Measurements from ENCODE around the gene ZNF710.

ZNF710 gene

GRCh38 chr15:90083419-90083818, 82.3 kb downstream of the ZNF710 start:
- Histone ChIP-seq H3K9me3 (ENCODE audit: insufficient read depth, low read depth, low read length) (no peaks in the 10 kb centered on the region), H3K4me3 (ENCODE audit: low read length) (no peak overlapping the region), H3K27me3 (ENCODE audit: insufficient read depth, low read length) (no peaks in the 10 kb centered on the region), H3K9ac (ENCODE audit: low read depth, low read length) (no peak overlapping the region), H3K4me1 (ENCODE audit: insufficient read depth, low read length) (peaks cover 6% of the 10 kb centered on the region; the same call in 1 of the 2 replicates), H3K36me3 (ENCODE audit: insufficient read depth, low read length) (peaks cover 56% of the 10 kb centered on the region), H3K27ac (ENCODE audit: low read depth, low read length) (no peak overlapping the region)
- WGBS: 95% methylated on average over 5 of the region's 5 CpGs

- no peak overlapping the region for H3K27ac ChIP-seq (ENCODE audit: low read depth, low read length)
- H3K9me3 ChIP-seq (ENCODE audit: insufficient read depth, low read depth, low read length): no peaks in the 10 kb centered on the region
- H3K9ac ChIP-seq (ENCODE audit: low read depth, low read length): no peak overlapping the region
- no peak overlapping the region for H3K4me3 ChIP-seq (ENCODE audit: low read length)
- H3K27me3 ChIP-seq (ENCODE audit: insufficient read depth, low read length): no peaks in the 10 kb centered on the region
- 90% methylated on average over 14 of the region's 14 CpGs for WGBS
- H3K36me3 ChIP-seq (ENCODE audit: insufficient read depth, low read length): peaks cover 54% of the 10 kb centered on the region
- H3K4me1 ChIP-seq (ENCODE audit: insufficient read depth, low read length): peaks cover 6% of the 10 kb centered on the region; the same call in 1 of the 2 replicates
Measured at GRCh38 chr15:90083954-90084607, 83.0 kb downstream of the ZNF710 start.

- peaks cover 48% of the 10 kb centered on the region for H3K36me3 ChIP-seq (ENCODE audit: insufficient read depth, low read length)
- H3K4me3 ChIP-seq (ENCODE audit: low read length): no peak overlapping the region
- H3K27ac ChIP-seq (ENCODE audit: low read depth, low read length): no peak overlapping the region
- peaks cover 6% of the 10 kb centered on the region; the same call in 1 of the 2 replicates for H3K4me1 ChIP-seq (ENCODE audit: insufficient read depth, low read length)
- 94% methylated on average over 18 of the region's 18 CpGs for WGBS
- H3K9me3 ChIP-seq (ENCODE audit: insufficient read depth, low read depth, low read length): no peaks in the 10 kb centered on the region
- H3K27me3 ChIP-seq (ENCODE audit: insufficient read depth, low read length): no peaks in the 10 kb centered on the region
- no peak overlapping the region for H3K9ac ChIP-seq (ENCODE audit: low read depth, low read length)
Measured at GRCh38 chr15:90084876-90085423, 83.8 kb downstream of the ZNF710 start.

DNA sequence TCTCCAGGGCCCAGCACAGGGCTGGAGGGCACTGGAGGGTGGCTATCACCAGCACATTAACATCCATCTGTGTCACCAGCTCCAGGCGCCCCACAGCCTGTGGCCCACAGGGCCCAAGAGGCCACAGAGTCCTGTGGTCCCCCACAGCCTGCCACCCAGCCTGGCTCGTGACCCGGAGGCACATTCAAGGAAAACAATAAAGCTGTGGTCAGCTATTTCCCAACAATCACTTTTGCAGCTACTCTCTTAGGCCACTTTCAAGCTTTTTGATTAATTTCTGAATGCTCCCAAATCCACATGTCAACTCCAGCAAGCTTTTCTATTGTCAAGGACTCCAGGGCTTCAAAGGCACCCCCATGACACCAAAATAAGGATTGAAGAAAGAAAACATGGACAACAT, 84.4 kb downstream of the ZNF710 start:
- H3K27ac ChIP-seq (ENCODE audit: low read depth, low read length): no peak overlapping the region
- 90% methylated on average over 3 of the region's 3 CpGs for WGBS
- no peak overlapping the region for H3K4me3 ChIP-seq (ENCODE audit: low read length)
- no peaks in the 10 kb centered on the region for H3K9me3 ChIP-seq (ENCODE audit: insufficient read depth, low read depth, low read length)
- no peak overlapping the region for H3K9ac ChIP-seq (ENCODE audit: low read depth, low read length)
- peaks cover 6% of the 10 kb centered on the region; the same call in 1 of the 2 replicates for H3K4me1 ChIP-seq (ENCODE audit: insufficient read depth, low read length)
- no peaks in the 10 kb centered on the region for H3K27me3 ChIP-seq (ENCODE audit: insufficient read depth, low read length)
- peaks cover 43% of the 10 kb centered on the region for H3K36me3 ChIP-seq (ENCODE audit: insufficient read depth, low read length)

DNA sequence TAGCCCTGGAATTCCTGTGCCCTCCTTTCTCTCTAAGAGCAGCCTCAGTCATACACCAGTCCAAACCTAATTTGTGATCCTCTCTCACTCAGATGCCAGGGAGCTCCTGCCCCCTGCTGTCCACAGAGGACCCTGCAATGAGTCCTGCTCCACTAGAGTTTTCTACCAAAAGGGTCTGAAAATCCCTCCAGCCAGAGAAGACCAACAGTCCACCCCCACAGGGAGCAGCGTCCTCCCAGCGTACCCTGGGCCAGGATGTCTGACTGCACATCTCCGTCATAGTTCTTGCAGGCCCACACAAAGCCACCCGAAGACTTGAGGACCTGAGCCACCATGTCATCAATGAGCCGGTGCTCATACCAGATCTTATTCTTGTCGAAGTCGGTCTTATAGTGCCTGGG, 85.7 kb downstream of the ZNF710 start:
- no peak overlapping the region for H3K4me3 ChIP-seq (ENCODE audit: low read length)
- no peak overlapping the region for H3K27ac ChIP-seq (ENCODE audit: low read depth, low read length)
- 87% methylated on average over 7 of the region's 7 CpGs for WGBS
- H3K27me3 ChIP-seq (ENCODE audit: insufficient read depth, low read length): no peaks in the 10 kb centered on the region
- peaks cover 4% of the 10 kb centered on the region; the same call in 1 of the 2 replicates for H3K4me1 ChIP-seq (ENCODE audit: insufficient read depth, low read length)
- no peaks in the 10 kb centered on the region for H3K9me3 ChIP-seq (ENCODE audit: insufficient read depth, low read depth, low read length)
- H3K36me3 ChIP-seq (ENCODE audit: insufficient read depth, low read length): peaks cover 43% of the 10 kb centered on the region
- H3K9ac ChIP-seq (ENCODE audit: low read depth, low read length): no peak overlapping the region

DNA sequence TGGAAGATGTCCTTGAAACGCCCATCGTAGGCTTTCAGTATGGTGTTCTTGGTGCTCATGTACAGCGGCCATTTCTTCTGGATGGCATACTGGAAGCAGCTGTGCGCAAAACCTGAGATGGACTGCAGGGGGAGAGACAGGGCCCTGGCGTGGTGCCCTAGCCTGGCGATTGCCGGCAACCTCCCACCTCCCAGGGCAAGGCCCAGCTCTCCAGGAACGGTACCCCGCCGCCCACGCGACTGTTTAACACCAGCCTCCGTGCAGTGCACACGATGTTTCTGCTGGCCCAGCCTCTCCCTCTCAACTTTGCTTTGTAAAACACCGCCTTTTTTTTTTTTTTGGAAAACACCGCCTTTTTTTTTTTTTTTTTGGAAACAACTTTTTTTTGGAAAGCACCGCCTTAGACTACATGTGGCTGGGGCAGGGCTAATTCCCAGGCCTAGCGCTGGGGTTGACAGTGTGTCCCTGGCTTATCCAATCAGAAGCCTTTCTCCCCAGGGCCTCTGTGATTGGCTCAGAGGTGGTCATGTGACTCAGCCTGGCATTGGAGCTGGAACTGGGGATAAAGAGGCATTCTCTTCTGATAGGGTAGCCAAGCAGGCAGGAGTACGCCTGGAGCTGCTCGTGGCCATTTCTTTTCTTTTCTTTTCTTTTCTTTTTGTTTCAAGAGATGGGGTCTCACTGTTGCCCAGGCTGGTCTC, 86.5 kb downstream of the ZNF710 start:
- Histone ChIP-seq H3K4me3 (ENCODE audit: low read length) (no peak overlapping the region), H3K9ac (ENCODE audit: low read depth, low read length) (no peak overlapping the region), H3K36me3 (ENCODE audit: insufficient read depth, low read length) (peaks cover 37% of the 10 kb centered on the region), H3K27ac (ENCODE audit: low read depth, low read length) (no peak overlapping the region), H3K9me3 (ENCODE audit: insufficient read depth, low read depth, low read length) (no peaks in the 10 kb centered on the region), H3K27me3 (ENCODE audit: insufficient read depth, low read length) (no peaks in the 10 kb centered on the region), H3K4me1 (ENCODE audit: insufficient read depth, low read length) (no peaks in the 10 kb centered on the region)
- WGBS: 89% methylated on average over 20 of the region's 20 CpGs

DNA sequence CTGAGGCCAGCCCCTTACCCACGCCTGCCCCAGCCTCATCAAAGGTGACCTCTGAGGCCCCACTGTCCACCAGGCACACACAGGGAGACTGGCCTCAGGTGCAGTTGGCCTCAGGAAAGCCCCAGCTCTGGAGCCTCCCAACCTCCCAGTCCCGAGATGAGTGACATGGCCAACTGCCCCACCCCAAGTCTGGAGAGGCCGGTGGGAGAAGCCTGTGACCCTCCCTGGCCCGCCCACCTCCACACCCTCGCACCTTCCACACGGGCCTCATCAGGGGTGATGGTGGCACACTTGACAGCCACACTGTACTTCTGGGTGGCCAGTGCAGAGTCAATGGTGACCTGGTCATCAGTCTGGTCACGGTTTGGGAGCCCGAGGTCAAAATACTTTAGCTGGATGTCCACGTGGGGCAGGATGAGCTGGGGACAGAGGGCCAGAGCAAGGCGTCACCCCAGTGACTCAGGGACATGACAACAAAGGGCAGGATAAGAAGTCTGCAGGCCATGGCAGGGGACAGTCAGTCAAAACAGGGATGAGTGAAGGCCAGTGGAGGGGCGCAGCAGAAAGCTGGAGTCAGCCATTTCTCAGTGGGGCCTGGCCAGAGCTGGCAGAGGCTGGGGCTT, 89.2 kb downstream of the ZNF710 start:
- H3K9ac ChIP-seq (ENCODE audit: low read depth, low read length): no peak overlapping the region
- H3K27ac ChIP-seq (ENCODE audit: low read depth, low read length): no peak overlapping the region
- no peaks in the 10 kb centered on the region for H3K4me1 ChIP-seq (ENCODE audit: insufficient read depth, low read length)
- no peaks in the 10 kb centered on the region for H3K27me3 ChIP-seq (ENCODE audit: insufficient read depth, low read length)
- 92% methylated on average over 11 of the region's 11 CpGs for WGBS
- H3K4me3 ChIP-seq (ENCODE audit: low read length): no peak overlapping the region
- H3K9me3 ChIP-seq (ENCODE audit: insufficient read depth, low read depth, low read length): no peaks in the 10 kb centered on the region
- H3K36me3 ChIP-seq (ENCODE audit: insufficient read depth, low read length): peaks cover 17% of the 10 kb centered on the region

GRCh38 chr15:90091156-90091931, 90.2 kb downstream of the ZNF710 start:
- peaks cover 13% of the 10 kb centered on the region for H3K36me3 ChIP-seq (ENCODE audit: insufficient read depth, low read length)

GRCh38 chr15:90095521-90095959, 94.4 kb downstream of the ZNF710 start:
- WGBS: 15% methylated on average over 3 of the region's 3 CpGs
- H3K4me1 ChIP-seq (ENCODE audit: insufficient read depth, low read length): peaks cover 6% of the 10 kb centered on the region; the same call in 1 of the 2 replicates

More at GRCh38 chr15:90091156-90091931, 90.2 kb downstream of the ZNF710 start:
- no peak overlapping the region for H3K9ac ChIP-seq (ENCODE audit: low read depth, low read length)
- no peak overlapping the region for H3K4me3 ChIP-seq (ENCODE audit: low read length)
- no peaks in the 10 kb centered on the region for H3K27me3 ChIP-seq (ENCODE audit: insufficient read depth, low read length)
- no peak overlapping the region for H3K27ac ChIP-seq (ENCODE audit: low read depth, low read length)
- H3K9me3 ChIP-seq (ENCODE audit: insufficient read depth, low read depth, low read length): no peaks in the 10 kb centered on the region
- 91% methylated on average over 17 of the region's 17 CpGs for WGBS
- no peaks in the 10 kb centered on the region for H3K4me1 ChIP-seq (ENCODE audit: insufficient read depth, low read length)

GRCh38 chr15:90097475-90097874, 96.4 kb downstream of the ZNF710 start:
- Histone ChIP-seq H3K9me3 (ENCODE audit: insufficient read depth, low read depth, low read length) (no peaks in the 10 kb centered on the region), H3K27me3 (ENCODE audit: insufficient read depth, low read length) (peaks cover under 1% of the 10 kb centered on the region; the same call in 1 of the 2 replicates), H3K4me1 (ENCODE audit: insufficient read depth, low read length) (peaks cover 6% of the 10 kb centered on the region; the same call in 1 of the 2 replicates), H3K4me3 (ENCODE audit: low read length) (no peak overlapping the region), H3K27ac (ENCODE audit: low read depth, low read length) (no peak overlapping the region), H3K9ac (ENCODE audit: low read depth, low read length) (no peak overlapping the region), H3K36me3 (ENCODE audit: insufficient read depth, low read length) (no peaks in the 10 kb centered on the region)
- WGBS: 82% methylated on average over 2 of the region's 4 CpGs

More at GRCh38 chr15:90095521-90095959, 94.4 kb downstream of the ZNF710 start:
- Histone ChIP-seq H3K4me3 (ENCODE audit: low read length) (no peak overlapping the region), H3K27ac (ENCODE audit: low read depth, low read length) (no peak overlapping the region; the same call in 1 of the 2 replicates), H3K9me3 (ENCODE audit: insufficient read depth, low read depth, low read length) (no peaks in the 10 kb centered on the region), H3K27me3 (ENCODE audit: insufficient read depth, low read length) (no peaks in the 10 kb centered on the region), H3K36me3 (ENCODE audit: insufficient read depth, low read length) (no peaks in the 10 kb centered on the region), H3K9ac (ENCODE audit: low read depth, low read length) (no peak overlapping the region)
